ENCODE data around the gene PSMD8.

PSMD8 gene

DNA sequence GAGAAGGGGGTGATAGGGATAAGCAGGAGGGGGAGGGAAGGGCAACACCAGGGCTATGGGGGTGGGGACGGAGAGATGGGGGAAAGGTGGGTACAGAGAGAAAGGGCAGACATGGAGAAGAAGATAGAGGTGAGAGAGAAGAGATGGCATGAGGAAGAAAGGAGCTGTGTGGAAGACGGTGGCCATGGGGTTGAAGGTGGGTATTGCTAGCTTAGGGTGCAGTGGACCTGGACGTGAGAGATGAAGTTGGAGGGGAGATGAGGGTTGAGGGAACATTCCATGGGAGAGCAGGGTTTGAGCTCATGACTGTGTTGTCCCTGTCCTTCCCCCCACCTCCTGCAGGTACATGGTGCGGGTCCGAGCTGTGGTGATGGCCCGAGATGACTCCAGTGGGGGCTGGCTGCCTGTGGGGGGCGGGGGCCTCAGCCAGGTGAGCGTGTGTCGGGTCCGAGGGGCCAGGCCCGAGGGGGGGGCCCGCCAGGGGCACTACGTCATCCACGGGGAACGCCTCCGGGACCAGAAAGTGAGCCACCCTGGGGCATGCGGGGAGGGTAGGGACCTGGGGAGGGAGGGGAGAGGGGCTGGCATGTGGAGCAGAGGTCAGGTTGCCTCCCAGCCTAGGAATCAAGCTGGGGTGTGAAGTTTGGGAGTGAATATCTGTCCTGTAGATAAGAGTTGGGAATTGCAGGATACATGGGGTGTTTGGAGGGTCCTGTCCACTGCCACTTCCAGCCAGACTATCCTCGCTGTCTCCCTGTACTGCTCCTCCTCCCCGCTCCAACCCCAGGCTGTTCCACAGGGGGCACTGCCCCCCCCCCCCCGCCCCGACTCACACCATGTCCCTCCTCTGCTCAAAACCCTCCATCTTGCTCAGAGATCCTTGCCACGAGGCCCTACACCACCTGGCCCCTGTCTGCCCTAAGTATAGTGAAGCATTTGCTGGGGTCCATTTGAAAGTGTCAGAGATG lies 15.9 kb downstream of the PSMD8 start:
- TF ChIP-seq YY1 (IDR thresholded peaks at IDR 0.05; ENCODE audit: low read depth), result no peak
- TF ChIP-seq EP300 (IDR thresholded peaks at IDR 0.05; ENCODE audit: borderline replicate concordance), result no peak
- TF ChIP-seq, protein P1, sequence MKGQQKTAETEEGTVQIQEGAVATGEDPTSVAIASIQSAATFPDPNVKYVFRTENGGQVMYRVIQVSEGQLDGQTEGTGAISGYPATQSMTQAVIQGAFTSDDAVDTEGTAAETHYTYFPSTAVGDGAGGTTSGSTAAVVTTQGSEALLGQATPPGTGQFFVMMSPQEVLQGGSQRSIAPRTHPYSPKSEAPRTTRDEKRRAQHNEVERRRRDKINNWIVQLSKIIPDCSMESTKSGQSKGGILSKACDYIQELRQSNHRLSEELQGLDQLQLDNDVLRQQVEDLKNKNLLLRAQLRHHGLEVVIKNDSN (IDR thresholded peaks at IDR 0.05), result no peak
- TF ChIP-seq EGR1 (IDR thresholded peaks at IDR 0.05), result no peak
- TF ChIP-seq, protein P2, sequence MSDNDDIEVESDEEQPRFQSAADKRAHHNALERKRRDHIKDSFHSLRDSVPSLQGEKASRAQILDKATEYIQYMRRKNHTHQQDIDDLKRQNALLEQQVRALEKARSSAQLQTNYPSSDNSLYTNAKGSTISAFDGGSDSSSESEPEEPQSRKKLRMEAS (IDR thresholded peaks at IDR 0.05), result no peak
- TF ChIP-seq, protein P3, sequence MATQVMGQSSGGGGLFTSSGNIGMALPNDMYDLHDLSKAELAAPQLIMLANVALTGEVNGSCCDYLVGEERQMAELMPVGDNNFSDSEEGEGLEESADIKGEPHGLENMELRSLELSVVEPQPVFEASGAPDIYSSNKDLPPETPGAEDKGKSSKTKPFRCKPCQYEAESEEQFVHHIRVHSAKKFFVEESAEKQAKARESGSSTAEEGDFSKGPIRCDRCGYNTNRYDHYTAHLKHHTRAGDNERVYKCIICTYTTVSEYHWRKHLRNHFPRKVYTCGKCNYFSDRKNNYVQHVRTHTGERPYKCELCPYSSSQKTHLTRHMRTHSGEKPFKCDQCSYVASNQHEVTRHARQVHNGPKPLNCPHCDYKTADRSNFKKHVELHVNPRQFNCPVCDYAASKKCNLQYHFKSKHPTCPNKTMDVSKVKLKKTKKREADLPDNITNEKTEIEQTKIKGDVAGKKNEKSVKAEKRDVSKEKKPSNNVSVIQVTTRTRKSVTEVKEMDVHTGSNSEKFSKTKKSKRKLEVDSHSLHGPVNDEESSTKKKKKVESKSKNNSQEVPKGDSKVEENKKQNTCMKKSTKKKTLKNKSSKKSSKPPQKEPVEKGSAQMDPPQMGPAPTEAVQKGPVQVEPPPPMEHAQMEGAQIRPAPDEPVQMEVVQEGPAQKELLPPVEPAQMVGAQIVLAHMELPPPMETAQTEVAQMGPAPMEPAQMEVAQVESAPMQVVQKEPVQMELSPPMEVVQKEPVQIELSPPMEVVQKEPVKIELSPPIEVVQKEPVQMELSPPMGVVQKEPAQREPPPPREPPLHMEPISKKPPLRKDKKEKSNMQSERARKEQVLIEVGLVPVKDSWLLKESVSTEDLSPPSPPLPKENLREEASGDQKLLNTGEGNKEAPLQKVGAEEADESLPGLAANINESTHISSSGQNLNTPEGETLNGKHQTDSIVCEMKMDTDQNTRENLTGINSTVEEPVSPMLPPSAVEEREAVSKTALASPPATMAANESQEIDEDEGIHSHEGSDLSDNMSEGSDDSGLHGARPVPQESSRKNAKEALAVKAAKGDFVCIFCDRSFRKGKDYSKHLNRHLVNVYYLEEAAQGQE (IDR thresholded peaks at IDR 0.05; ENCODE audit: low read depth), result no peak
- TF ChIP-seq TEAD4 (IDR thresholded peaks at IDR 0.05), result no peak

DNA sequence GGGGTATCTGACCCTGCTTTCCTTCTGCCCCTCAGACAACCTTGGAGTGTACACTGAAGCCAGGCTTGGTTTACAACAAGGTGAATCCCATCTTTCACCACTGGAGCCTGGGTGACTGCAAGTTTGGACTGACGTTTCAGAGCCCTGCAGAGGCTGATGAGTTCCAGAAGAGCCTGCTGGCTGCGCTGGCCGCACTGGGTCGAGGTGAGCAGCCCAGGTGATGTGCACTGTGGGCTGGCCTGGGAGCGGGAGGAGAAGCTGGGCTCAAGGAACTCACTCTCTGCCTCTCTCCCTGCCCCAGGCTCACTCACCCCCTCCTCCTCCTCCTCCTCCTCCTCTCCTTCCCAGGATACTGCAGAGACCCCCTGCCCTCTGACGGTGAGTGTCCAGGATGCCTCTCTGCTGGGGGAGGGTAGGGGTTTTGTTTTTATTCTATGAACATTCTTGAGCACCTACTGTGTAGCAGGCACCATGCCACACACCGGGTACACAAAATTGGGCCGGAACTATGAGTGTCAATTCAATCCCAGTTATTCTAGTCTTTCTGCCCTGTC lies 17.6 kb downstream of the PSMD8 start:
- TF ChIP-seq TEAD4 (IDR thresholded peaks at IDR 0.05) (no peak), TCF12 (IDR thresholded peaks at IDR 0.05; ENCODE audit: low read depth) (no peak), EP300 (IDR thresholded peaks at IDR 0.05; ENCODE audit: borderline replicate concordance) (no peak)
- TF ChIP-seq, protein P3 (IDR thresholded peaks at IDR 0.05; ENCODE audit: low read depth), result no peak

DNA sequence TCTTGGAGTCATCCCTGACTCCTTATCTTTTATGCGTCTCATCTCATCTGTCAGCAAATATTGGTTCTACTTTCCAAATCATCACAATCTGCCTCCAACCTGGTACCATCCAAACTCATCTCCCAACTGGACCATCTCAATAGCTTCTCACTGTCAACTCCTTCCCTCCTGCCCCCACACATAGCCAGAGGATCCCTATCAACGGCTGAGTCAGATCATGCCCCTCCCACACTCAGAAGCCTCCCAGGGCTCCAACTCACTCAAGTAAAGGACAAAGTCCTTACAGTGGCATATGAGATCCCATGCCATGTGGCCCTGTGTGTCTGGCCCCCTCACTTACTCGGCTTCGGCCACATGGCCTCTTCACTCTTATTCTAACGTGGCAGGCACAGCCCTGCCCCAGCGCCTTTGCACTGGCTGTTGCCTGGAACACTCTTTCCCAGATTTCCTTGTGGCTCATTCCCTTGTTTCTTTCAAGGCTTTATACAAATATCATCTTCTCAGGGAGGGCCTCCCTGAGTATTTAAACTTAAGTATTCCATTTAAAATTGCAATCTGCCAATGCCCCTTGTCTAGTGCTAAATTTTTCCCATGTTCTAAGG lies 18.4 kb downstream of the PSMD8 start:
- TF ChIP-seq, protein P1 (IDR thresholded peaks at IDR 0.05), result no peak
- TF ChIP-seq TCF12 (IDR thresholded peaks at IDR 0.05; ENCODE audit: low read depth) (no peak), YY1 (IDR thresholded peaks at IDR 0.05; ENCODE audit: low read depth) (no peak), EGR1 (IDR thresholded peaks at IDR 0.05) (no peak), RAD21 (IDR thresholded peaks at IDR 0.05; ENCODE audit: low read depth) (no peak), TAF1 (IDR thresholded peaks at IDR 0.05; ENCODE audit: low read depth) (no peak), TEAD4 (IDR thresholded peaks at IDR 0.05) (no peak)

DNA sequence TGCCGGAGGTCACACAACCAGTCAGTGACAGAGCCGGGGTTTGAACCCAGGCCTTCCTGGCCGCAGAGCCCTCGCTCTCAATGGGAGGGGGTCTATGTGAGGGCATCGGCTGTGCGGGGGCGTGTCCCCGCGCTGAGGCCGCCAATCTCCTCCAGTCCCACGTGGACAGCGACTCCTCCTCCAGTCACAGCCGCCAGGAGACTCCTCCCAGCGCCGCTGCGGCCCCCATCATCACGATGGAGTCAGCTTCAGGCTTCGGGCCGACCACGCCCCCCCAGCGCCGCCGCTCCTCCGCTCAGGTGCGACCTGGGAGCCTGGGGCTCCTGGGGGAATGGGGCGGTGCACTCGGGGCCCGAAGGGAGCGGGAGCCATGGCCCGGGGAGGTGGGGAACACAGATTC lies 20.1 kb downstream of the PSMD8 start:
- TF ChIP-seq TEAD4 (IDR thresholded peaks at IDR 0.05) (no peak), TAF1 (IDR thresholded peaks at IDR 0.05; ENCODE audit: low read depth) (no peak), TCF12 (IDR thresholded peaks at IDR 0.05; ENCODE audit: low read depth) (no peak), FOXM1 (IDR thresholded peaks at IDR 0.05; ENCODE audit: borderline replicate concordance, low read depth) (no peak), ZBTB7A (IDR thresholded peaks at IDR 0.05; ENCODE audit: low read depth) (no peak), NFIC (IDR thresholded peaks at IDR 0.05) (no peak), YY1 (IDR thresholded peaks at IDR 0.05; ENCODE audit: low read depth) (no peak), EP300 (IDR thresholded peaks at IDR 0.05; ENCODE audit: borderline replicate concordance) (no peak), CREB1 (IDR thresholded peaks at IDR 0.05; ENCODE audit: low read depth) (no peak), RAD21 (IDR thresholded peaks at IDR 0.05; ENCODE audit: low read depth) (no peak), EGR1 (IDR thresholded peaks at IDR 0.05) (no peak), CEBPB (IDR thresholded peaks at IDR 0.05) (no peak)
- TF ChIP-seq, protein P2 (IDR thresholded peaks at IDR 0.05), result no peak
- TF ChIP-seq, protein P1 (IDR thresholded peaks at IDR 0.05), result no peak
- TF ChIP-seq, protein P3 (IDR thresholded peaks at IDR 0.05; ENCODE audit: low read depth), result no peak

Measured in Ishikawa (cell line).